ENCODE measurements around the gene FAM50B.

Gene FAM50B

GRCh38 chr6:3881711-3882421 is 32.7 kb downstream of the FAM50B start:
- TF ChIP-seq GATA2 (IDR thresholded peaks at IDR 0.05; ENCODE audit: low read depth, low read length) (no peak), GATA3 (IDR thresholded peaks at IDR 0.05; ENCODE audit: low read depth, low read length) (no peak)

DNA sequence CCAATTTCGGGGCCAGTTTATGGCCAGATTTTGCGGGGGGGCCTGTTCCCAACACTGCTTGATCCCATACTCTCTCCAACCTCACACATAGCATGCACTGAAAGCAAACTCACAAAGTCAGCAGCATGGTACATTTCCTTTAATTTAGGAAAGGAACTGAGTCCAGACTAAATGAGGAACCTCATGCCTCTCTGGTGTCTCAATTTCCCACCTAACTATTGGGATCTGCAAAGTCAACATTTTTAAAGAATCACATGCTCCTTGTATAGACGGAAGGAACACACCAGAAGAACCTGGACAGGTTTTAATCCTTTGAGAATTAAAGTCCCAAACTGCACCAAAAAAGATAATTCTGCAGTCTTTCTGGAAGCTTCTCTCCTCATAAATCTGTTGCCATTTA is 33.3 kb downstream of the FAM50B start:
- TF ChIP-seq GATA2 (IDR thresholded peaks at IDR 0.05; ENCODE audit: low read depth, low read length) (no peak), GATA3 (IDR thresholded peaks at IDR 0.05; ENCODE audit: low read depth, low read length) (no peak)

GRCh38 chr6:3882866-3883265 is 33.7 kb downstream of the FAM50B start:
- TF ChIP-seq GATA3 (IDR thresholded peaks at IDR 0.05; ENCODE audit: low read depth, low read length): no peak
- TF ChIP-seq GATA2 (IDR thresholded peaks at IDR 0.05; ENCODE audit: low read depth, low read length): no peak

DNA sequence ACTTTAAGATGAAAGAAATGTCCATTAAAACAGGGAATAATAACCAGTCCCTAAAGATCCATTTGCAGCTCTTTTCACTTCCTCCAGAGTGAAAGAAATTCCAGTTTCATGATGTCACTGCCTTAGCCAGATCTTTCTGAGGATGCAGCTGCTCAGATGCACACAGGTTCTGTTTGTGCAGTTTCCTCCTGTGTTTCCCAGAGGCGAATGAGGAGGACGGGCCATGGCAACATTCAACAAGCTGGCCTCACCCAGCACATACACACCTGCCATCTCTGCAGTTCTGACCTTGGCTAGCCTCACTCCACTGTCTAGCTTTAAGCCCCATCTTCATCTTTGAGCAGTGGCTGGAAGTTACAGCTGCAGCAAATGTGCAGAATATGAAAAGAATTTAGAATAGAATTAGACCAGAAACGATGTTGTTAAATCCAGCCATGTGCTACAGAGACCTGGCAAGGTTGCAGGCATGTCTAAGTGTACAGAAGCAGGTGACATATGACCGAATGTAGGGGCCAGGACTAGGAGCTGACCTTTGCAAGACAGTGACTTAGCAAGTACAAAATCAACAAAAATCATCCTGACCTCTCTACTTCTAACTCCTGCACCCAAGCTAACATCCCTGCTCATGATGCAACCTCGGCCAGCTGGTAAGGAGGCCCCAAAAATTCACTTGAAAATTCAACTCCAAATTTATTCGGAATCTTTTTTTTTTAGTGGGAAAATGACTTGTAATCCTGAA is 35.0 kb downstream of the FAM50B start:
- TF ChIP-seq GATA3 (IDR thresholded peaks at IDR 0.05; ENCODE audit: low read depth, low read length) (no peak), GATA2 (IDR thresholded peaks at IDR 0.05; ENCODE audit: low read depth, low read length) (no peak)

- no peak for TF ChIP-seq GATA2 (IDR thresholded peaks at IDR 0.05; ENCODE audit: low read depth, low read length)
- TF ChIP-seq GATA3 (IDR thresholded peaks at IDR 0.05; ENCODE audit: low read depth, low read length): no peak
Measured at GRCh38 chr6:3885262-3886036, 36.3 kb downstream of the FAM50B start.

DNA sequence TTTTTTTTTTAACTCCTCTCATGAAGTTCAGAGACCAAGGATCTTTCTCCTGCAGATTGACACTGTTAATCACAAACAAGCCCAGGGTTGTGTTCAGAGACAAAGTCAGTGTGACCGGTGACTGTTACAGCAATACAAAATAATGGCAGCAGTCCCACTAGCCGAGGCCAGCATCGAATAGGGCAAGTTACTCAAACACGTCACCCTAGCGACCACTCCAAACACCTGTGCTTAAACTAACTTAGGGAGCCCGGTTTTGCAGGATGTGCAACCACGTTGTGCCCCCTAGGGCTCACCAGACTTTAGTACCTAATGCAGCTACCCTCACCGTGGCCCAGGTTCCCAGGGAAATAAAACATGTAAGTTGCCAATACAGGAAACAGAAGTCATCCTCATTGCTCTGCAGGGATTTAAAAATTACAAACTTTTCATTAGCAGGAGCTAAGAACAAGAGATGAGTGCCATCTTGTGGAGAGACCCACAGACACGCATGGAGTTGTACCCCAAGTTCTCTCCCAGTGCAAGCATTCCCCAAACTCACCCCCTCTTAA is 38.1 kb downstream of the FAM50B start:
- no peak for TF ChIP-seq GATA2 (IDR thresholded peaks at IDR 0.05; ENCODE audit: low read depth, low read length)
- TF ChIP-seq GATA3 (IDR thresholded peaks at IDR 0.05; ENCODE audit: low read depth, low read length): no peak

DNA sequence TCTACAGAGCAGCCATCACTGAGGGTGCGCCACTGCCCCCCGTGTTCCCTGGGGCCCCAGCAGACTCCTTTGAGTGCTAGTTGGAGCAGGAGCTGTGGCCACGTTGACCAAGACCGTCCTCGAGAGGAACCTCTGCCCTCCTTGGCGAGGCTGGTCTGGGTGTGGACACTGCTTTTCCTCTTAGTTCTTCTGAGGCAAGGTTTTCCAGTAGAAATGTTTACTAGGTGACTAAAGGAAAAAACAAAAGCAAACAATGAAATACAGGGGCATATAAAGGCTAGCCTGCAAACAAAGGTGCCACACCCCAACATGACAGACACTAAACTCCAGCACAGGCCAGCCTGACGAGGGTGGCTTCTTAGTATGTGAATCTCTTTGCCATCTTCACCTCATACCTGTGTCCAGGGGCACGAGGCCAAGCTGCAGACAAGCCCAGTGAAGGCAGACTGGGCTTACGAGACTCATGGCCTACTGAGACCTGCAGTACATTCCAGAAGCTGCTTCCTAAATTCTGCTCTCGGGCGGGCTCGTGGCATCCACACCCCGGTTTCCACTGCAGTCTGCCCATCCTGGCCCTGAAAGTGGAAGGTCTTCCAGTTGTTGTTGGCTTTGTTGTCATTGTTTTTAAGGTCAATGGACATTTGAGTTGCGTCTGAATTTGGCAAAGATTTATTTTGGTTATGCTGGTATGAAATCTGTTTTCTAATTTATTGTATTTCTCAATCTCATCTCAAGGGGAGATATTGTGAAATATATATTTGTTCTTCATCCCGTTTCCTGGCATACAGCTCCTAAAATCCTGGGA is 39.2 kb downstream of the FAM50B start:
- TF ChIP-seq GATA2 (IDR thresholded peaks at IDR 0.05; ENCODE audit: low read depth, low read length): no peak
- no peak for TF ChIP-seq GATA3 (IDR thresholded peaks at IDR 0.05; ENCODE audit: low read depth, low read length)

DNA sequence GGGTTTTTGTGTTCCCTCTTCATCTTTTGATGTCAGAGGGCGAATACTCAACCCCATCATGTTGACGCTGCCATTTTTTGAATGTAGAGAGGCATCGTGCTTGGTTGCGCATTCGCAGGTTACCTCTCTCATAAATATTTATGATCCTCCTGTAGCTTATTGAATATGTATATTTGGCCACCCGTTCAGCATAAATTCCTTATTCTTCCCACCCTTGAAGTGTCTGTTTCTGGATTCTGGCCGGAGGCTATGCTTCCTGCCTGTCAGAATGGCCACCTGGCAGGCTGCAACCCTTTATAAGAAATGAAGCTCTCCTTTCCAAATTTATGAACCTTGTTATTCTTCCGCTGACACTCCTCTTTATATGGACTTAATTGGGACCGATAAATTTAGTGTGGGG is 40.9 kb downstream of the FAM50B start:
- TF ChIP-seq GATA3 (IDR thresholded peaks at IDR 0.05; ENCODE audit: low read depth, low read length) (no peak), GATA2 (IDR thresholded peaks at IDR 0.05; ENCODE audit: low read depth, low read length) (no peak)

DNA sequence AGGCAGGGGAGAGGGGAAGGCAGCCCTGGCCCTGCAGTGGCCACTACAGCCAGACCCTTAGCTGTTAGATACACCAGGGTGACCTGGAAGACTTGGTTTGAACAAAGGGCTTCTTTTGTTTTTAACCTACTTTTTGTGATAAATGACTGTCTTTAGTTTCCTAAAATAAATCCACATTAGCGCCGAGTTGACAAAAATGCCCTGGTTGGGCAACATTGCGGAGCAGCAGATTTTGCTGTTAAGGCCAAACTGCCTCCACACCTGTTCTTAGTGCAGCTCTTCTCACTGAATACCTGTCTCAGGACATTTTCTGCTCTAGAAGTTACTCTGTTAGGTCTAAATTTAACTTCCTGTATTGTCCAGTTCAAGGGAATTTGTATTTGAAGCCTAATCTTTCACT is 42.7 kb downstream of the FAM50B start:
- TF ChIP-seq GATA2 (IDR thresholded peaks at IDR 0.05; ENCODE audit: low read depth, low read length): no peak
- no peak for TF ChIP-seq GATA3 (IDR thresholded peaks at IDR 0.05; ENCODE audit: low read depth, low read length)

- TF ChIP-seq GATA2 (IDR thresholded peaks at IDR 0.05; ENCODE audit: low read depth, low read length): no peak
- TF ChIP-seq GATA3 (IDR thresholded peaks at IDR 0.05; ENCODE audit: low read depth, low read length): no peak
Measured at GRCh38 chr6:3892603-3893002, 43.4 kb downstream of the FAM50B start.

DNA sequence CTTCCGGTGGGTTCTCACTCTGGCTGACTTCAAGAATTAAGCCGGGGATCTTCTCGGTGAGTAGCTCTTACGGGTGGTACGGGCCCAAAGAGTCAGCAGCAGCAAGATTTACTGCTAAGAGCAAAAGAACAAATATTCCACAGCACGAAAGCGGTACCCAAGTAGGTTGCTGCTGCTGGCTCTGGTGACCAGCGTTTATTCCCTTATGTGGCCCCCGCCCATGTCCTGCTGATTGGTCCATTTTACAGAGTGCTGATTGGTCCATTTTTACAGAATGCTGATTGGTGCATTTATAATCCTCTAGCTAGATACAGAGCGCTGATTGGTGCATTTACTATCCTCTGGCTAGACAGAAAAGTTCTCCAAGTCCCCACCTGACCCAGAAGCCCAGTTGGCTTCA is 44.3 kb downstream of the FAM50B start:
- TF ChIP-seq GATA2 (IDR thresholded peaks at IDR 0.05; ENCODE audit: low read depth, low read length) (no peak), GATA3 (IDR thresholded peaks at IDR 0.05; ENCODE audit: low read depth, low read length) (no peak)

GRCh38 chr6:3893917-3894316 is 44.7 kb downstream of the FAM50B start:
- TF ChIP-seq GATA3 (IDR thresholded peaks at IDR 0.05; ENCODE audit: low read depth, low read length): no peak
- no peak for TF ChIP-seq GATA2 (IDR thresholded peaks at IDR 0.05; ENCODE audit: low read depth, low read length)

DNA sequence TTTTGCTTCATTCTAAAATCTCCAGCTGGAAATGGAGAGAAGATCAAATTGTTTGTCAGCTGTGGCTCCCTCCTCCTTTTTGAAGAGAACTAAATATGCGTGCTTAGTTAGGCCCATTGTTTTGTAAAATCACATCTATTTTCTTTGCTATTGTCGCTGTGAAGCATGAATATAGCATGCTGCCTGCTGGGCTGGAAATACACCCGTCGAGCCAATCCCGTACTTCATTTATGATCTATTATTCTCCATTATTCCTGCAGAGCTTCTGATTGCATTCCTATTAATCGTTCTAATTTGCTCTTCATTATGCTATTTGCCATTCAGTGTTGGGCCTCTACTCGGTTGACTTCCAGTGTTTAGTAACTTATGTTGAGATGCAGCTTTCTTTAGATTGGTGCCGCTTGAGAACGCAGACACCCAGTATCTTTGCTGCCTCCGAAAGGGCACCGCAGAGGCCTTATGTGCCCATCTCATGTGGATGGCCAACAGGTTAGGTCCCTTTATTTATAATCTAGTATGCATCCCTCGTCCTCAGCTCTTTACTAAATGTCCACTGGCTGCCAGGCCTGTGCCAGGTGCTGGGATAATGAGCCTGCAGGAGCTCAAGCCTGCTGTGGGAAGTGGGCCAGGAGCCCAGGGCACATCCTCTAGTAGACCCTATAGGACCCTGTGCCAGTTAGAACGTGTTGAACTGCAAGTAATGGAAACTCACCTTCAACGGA is 45.6 kb downstream of the FAM50B start:
- TF ChIP-seq GATA2 (IDR thresholded peaks at IDR 0.05; ENCODE audit: low read depth, low read length): no peak
- no peak for TF ChIP-seq GATA3 (IDR thresholded peaks at IDR 0.05; ENCODE audit: low read depth, low read length)

All from SH-SY5Y (cell line).